ENCODE data around the gene KLC1. TPM values are rescaled to one million over a fixed set of nuclear protein-coding genes. Genes with fewer than 3 reads are reported as not detected.

KLC1 gene
- total RNA-seq, 3 donors from 2014 or later: 99.3 to 188 (median 104) TPM

DNA sequence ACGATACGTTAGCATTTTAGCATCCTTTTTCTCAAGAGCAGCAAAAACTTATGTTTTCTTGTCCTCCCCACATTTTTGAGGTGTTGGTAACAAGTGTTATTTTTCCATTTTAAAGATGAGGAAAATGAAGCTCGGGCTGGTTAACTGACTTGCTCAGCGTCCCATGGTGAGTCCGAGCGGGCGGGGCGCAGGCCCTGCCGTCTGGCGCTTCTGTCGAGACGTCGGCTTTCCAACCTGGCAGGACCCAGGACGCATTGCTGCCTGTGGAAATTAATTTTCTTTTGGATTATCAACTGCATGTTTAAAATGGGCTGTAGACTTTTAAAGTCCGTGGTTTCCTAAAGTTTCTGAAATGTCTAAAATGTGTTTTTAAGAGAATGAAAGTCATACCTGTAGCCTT lies 55.9 kb downstream of the KLC1 start:
- ATAC-seq (no peak), DNase-seq (no peak)
- Histone ChIP-seq H3K9me3 (no peaks in the 10 kb centered on the region), H3K36me3 (ENCODE audit: low read depth) (peaks cover 23% of the 10 kb centered on the region), H3K4me1 (ENCODE audit: low read depth) (no peaks in the 10 kb centered on the region), H3K4me3 (no peak overlapping the region)
- TF ChIP-seq, protein P1, sequence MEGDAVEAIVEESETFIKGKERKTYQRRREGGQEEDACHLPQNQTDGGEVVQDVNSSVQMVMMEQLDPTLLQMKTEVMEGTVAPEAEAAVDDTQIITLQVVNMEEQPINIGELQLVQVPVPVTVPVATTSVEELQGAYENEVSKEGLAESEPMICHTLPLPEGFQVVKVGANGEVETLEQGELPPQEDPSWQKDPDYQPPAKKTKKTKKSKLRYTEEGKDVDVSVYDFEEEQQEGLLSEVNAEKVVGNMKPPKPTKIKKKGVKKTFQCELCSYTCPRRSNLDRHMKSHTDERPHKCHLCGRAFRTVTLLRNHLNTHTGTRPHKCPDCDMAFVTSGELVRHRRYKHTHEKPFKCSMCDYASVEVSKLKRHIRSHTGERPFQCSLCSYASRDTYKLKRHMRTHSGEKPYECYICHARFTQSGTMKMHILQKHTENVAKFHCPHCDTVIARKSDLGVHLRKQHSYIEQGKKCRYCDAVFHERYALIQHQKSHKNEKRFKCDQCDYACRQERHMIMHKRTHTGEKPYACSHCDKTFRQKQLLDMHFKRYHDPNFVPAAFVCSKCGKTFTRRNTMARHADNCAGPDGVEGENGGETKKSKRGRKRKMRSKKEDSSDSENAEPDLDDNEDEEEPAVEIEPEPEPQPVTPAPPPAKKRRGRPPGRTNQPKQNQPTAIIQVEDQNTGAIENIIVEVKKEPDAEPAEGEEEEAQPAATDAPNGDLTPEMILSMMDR (IDR thresholded peaks at IDR 0.05): no peak
- intact Hi-C loops (cut with DNase I, micrococcal nuclease): no loop called here

DNA sequence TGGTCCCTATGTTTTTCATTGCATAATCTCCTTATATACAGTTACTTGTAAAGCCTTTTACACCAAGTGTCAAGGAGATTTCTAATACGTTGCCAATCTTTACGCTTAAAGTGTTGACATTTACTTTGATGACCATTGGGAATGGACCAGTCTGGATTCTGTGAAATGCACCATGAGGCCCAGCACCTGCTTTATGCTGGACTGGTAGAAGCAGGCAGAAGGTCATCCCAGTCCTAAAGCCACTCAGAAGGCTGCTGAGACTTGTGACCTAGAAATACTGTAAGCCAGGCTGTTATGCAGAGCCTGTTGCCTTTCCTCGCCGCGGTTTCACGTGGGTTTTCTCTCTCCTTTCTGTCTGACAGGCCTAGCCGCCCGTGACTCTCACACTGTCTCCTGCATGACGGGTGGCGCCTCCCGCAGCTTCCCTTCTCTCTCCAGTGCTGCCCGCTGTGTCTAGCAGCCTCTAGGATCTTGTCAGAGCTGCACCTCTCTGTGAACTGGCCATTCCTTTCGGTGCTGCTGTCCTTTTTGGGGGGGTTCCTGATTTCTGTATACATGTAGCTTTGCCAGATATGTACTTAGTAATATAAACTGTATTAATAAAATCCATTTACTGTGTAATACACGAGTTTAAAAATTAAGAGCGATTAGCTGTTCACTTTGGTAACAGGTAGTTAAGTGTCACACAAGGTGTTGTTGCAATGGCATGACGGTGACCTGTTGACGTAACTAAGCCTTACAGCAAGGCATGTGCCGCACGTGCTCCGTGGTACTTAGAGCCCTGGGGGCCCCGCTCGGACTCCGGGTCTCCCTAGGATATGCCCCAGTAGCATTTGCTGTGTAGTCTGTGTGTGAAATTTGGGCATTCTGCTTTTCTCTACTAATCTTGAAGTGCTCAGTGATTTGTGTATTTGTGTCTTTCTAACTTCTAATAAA lies 56.5 kb downstream of the KLC1 start:
- no peak for ATAC-seq
- no peak overlapping the region for H3K4me3 ChIP-seq
- TF ChIP-seq, protein P1 (IDR thresholded peaks at IDR 0.05): no peak
- no peak for DNase-seq
- H3K9me3 ChIP-seq: no peaks in the 10 kb centered on the region
- H3K4me1 ChIP-seq (ENCODE audit: low read depth): no peaks in the 10 kb centered on the region
- H3K36me3 ChIP-seq (ENCODE audit: low read depth): peaks cover 22% of the 10 kb centered on the region
- intact Hi-C loops (cut with DNase I, micrococcal nuclease): no loop called here

DNA sequence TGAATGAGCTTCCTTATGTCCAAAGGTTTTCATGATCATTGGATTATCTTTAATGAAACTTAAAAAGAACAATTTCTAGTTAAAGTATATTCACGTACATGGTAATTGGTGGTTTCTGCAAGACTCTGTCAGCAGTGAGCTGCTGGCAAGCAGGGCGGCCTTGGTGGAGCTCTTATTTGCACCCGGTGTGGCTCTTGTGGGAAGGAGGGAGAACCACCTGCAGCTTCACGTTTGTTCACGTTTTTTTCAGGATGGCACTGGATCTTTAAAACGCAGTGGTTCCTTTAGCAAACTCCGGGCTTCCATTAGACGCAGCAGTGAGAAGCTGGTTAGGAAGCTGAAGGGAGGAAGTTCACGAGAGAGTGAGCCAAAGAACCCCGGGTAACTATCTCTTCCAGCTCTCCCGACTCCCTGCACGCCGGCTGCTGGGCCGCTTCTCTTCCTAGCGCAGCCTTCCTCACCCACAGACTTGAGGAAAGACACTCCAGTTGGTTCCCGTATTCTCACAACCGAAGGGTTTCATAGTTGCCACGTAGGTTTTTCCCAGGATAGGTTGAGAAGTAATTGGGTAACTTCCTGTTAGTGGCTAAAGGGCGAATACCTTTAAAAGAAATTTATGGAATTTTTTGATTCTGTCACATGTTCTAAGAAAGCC lies 57.9 kb downstream of the KLC1 start:
- TF ChIP-seq, protein P1 (IDR thresholded peaks at IDR 0.05): no peak
- ATAC-seq (no peak), DNase-seq (no peak)
- H3K4me3 ChIP-seq: no peak overlapping the region
- peaks cover 18% of the 10 kb centered on the region for H3K36me3 ChIP-seq (ENCODE audit: low read depth)
- H3K9me3 ChIP-seq: no peaks in the 10 kb centered on the region
- intact Hi-C loops (cut with DNase I, micrococcal nuclease): no loop called here
- no peaks in the 10 kb centered on the region for H3K4me1 ChIP-seq (ENCODE audit: low read depth)

DNA sequence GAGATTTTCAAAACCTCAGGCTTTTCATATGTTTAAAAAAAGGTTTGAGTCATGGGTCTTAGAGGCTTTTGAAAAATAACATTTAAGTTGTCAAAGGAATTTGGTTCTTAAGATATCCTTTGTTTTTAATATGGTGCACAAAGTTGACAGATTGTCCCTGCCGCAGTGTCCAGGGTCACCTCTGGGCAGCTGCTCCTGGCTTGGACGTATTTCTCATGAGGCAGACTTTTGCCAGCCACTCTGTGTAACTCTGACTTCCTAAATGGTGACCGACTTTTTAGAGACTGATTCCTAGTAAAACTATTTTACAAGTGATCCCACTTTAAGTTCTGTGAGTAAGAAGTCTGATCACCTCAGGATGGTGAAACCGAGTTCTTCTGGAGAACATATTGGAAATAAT lies 58.7 kb downstream of the KLC1 start:
- TF ChIP-seq, protein P1 (IDR thresholded peaks at IDR 0.05): no peak
- Histone ChIP-seq H3K36me3 (ENCODE audit: low read depth) (peaks cover 18% of the 10 kb centered on the region), H3K4me1 (ENCODE audit: low read depth) (no peaks in the 10 kb centered on the region), H3K4me3 (no peak overlapping the region), H3K9me3 (no peaks in the 10 kb centered on the region)
- no peak for ATAC-seq
- no peak for DNase-seq
- intact Hi-C loops (cut with DNase I, micrococcal nuclease): no loop called here

DNA sequence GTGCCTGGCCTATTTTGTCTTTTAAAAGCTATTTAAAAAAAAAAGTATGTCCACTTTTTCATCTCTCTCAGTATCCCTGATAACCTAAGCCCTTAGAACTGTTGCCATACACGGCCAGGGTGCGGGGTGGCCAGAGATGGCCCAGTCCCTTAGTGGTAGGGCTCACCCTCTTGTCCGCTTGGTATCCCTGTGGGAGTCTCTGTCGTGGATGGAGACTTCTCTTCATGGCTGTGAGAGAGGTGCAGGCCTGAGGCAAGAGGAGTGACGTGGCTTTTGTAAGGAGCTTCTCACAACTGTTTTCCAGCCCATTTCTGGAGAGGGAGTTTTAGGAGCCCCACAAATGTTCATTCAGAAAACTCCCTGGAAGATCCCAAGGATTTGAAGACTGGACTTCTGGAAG lies 59.4 kb downstream of the KLC1 start:
- Histone ChIP-seq H3K4me3 (no peak overlapping the region), H3K4me1 (ENCODE audit: low read depth) (peaks cover 4% of the 10 kb centered on the region), H3K9me3 (no peaks in the 10 kb centered on the region), H3K36me3 (ENCODE audit: low read depth) (peaks cover 18% of the 10 kb centered on the region)
- TF ChIP-seq, protein P1 (IDR thresholded peaks at IDR 0.05): no peak
- intact Hi-C loops (cut with DNase I, micrococcal nuclease): no loop called here
- ATAC-seq: no peak
- no peak for DNase-seq

Data from mucosa of descending colon (tissue), 3 donors.